Inflammatory macrophage treated with lipopolysaccharide for 4 hours (primary cell): ENCODE results near the gene ALKBH3.

Experiments used
- DNase-seq: peaks from one replicate; pipeline ENCODE4 v3.0.0-alpha.2; 2020

The ALKBH3 gene

GRCh38 chr11:43943372-43943930 is 62.8 kb downstream of the ALKBH3 start:
- DNase-seq, result no peak

GRCh38 chr11:43943931-43944751 is 63.5 kb downstream of the ALKBH3 start:
- DNase-seq, result no peak

- peak; percentile 80 for DNase-seq
Observed at GRCh38 chr11:43944761-43945311, 64.2 kb downstream of the ALKBH3 start.

GRCh38 chr11:43947003-43947500 is 66.4 kb downstream of the ALKBH3 start:
- no peak for DNase-seq

GRCh38 chr11:43947815-43948214 is 67.2 kb downstream of the ALKBH3 start:
- DNase-seq, result no peak

- DNase-seq, result no peak
Observed at GRCh38 chr11:43948341-43949225, 68.0 kb downstream of the ALKBH3 start.

- no peak for DNase-seq
Observed at GRCh38 chr11:43950311-43950855, 69.8 kb downstream of the ALKBH3 start.

- DNase-seq, result no peak
Observed at GRCh38 chr11:43951231-43951630, 70.6 kb downstream of the ALKBH3 start.

- DNase-seq, result no peak
Observed at GRCh38 chr11:43952020-43952400, 71.4 kb downstream of the ALKBH3 start.

GRCh38 chr11:43952401-43953342 is 72.0 kb downstream of the ALKBH3 start:
- DNase-seq, result no peak

- DNase-seq, result no peak
Observed at GRCh38 chr11:43953521-43953920, 72.9 kb downstream of the ALKBH3 start.

- DNase-seq, result no peak
Observed at GRCh38 chr11:43954241-43954640, 73.6 kb downstream of the ALKBH3 start.

- no peak for DNase-seq
Observed at GRCh38 chr11:43955381-43956118, 74.9 kb downstream of the ALKBH3 start.

GRCh38 chr11:43957571-43957970 is 76.9 kb downstream of the ALKBH3 start:
- no peak for DNase-seq

GRCh38 chr11:43959321-43959995 is 78.8 kb downstream of the ALKBH3 start:
- DNase-seq, result no peak

GRCh38 chr11:43962383-43963278 is 82.0 kb downstream of the ALKBH3 start:
- no peak for DNase-seq

- no peak for DNase-seq
Observed at GRCh38 chr11:43963279-43963620, 82.6 kb downstream of the ALKBH3 start.

- DNase-seq, result no peak
Observed at GRCh38 chr11:43967661-43968060, 87.0 kb downstream of the ALKBH3 start.

GRCh38 chr11:43968719-43969118 is 88.1 kb downstream of the ALKBH3 start:
- DNase-seq, result no peak
